Measurements from ENCODE around the gene ABCG4. TPM values are rescaled to one million over a fixed set of nuclear protein-coding genes. Genes with fewer than 3 reads are reported as not detected.

The ABCG4 gene
- total and polyA plus RNA-seq, 4 donors, result 0.03 to 0.17 (median 0.05) TPM; not detected in 1

GRCh38 chr11:119108146-119108856 is 40.6 kb upstream of the ABCG4 start:
- WGBS, result 15% methylated on average over 8 of the region's 8 CpGs
- Histone ChIP-seq H3K36me3 (ENCODE audit: control insufficient read depth in 4 of 4, insufficient read depth in 3 of 4, low read depth in 1 of 4, low read length in 3 of 4) (peaks cover 3 to 29% (median 18%) of the 10 kb centered on the region in 4 donors), H3K27ac (ENCODE audit: low read depth in 1 of 2, low read length in 2 of 2) (peak overlapping the region; percentile 12 to 57), H3K9me3 (ENCODE audit: control insufficient read depth in 4 of 4, low read length in 3 of 4) (no peaks in the 10 kb centered on the region), H3K27me3 (ENCODE audit: control insufficient read depth in 4 of 4, insufficient read depth in 4 of 4, low read length in 3 of 4) (no peaks in the 10 kb centered on the region), H3K9ac (ENCODE audit: low read depth in 1 of 2, low read length in 2 of 2) (peak overlapping the region in 1 of 2 donors; percentile 65), H3K4me3 (ENCODE audit: low read depth in 1 of 3, low read length in 3 of 3) (peak overlapping the region; percentile 48 to 91 (median 78)), H3K4me1 (ENCODE audit: control insufficient read depth in 4 of 4, insufficient read depth in 4 of 4, low read length in 3 of 4) (peaks cover 8 to 29% (median 22%) of the 10 kb centered on the region in 4 donors)
- DNase-seq (ENCODE audit: low spot score), result no peak
- TF ChIP-seq HNF4A (conservative IDR thresholded peaks at IDR 0.05), result no peak
- no peak for TF ChIP-seq NR2F2 (IDR thresholded peaks at IDR 0.05)
- no peak for TF ChIP-seq HNF4G (IDR thresholded peaks at IDR 0.05)

DNA sequence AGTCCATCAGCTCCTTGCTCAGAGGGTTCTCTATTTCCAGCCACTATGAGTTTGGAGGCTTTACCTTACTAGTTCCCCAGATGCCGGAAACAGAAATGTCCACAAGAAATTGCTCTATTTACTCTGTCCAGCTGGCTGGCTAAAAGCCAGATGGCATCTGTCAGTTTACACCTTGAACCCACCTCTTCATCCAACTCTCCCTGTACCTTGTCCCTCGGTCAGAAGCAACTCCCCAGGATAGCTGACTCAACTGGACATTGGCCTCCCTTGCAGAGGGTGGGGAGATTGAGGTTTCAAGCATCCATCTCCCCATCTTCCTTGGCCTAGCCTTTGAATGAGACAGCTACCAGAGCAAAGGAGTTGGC is 40.0 kb upstream of the ABCG4 start:
- peaks cover 3 to 32% (median 18%) of the 10 kb centered on the region in 4 donors for H3K36me3 ChIP-seq (ENCODE audit: control insufficient read depth in 4 of 4, insufficient read depth in 3 of 4, low read depth in 1 of 4, low read length in 3 of 4)
- peak overlapping the region in 2 of 3 donors; percentile 48 to 91 for H3K4me3 ChIP-seq (ENCODE audit: low read depth in 1 of 3, low read length in 3 of 3)
- no peak for DNase-seq (ENCODE audit: low spot score)
- H3K9ac ChIP-seq (ENCODE audit: low read depth in 1 of 2, low read length in 2 of 2), result no peak overlapping the region
- WGBS, result 32% methylated on average over 2 of the region's 2 CpGs
- peak overlapping the region; percentile 3 to 4 for H3K27ac ChIP-seq (ENCODE audit: low read depth in 1 of 2, low read length in 2 of 2)
- no peaks in the 10 kb centered on the region for H3K9me3 ChIP-seq (ENCODE audit: control insufficient read depth in 4 of 4, low read length in 3 of 4)
- TF ChIP-seq YY1 (IDR thresholded peaks at IDR 0.05) (no peak), RXRA (IDR thresholded peaks at IDR 0.05) (peak; percentile 42 to 70), RAD21 (IDR thresholded peaks at IDR 0.05) (no peak), EGR1 (IDR thresholded peaks at IDR 0.05; ENCODE audit: low read depth in 2 of 2) (no peak), ZBTB33 (IDR thresholded peaks at IDR 0.05) (peak; percentile 14), JUND (IDR thresholded peaks at IDR 0.05) (peak; percentile 45 to 66), GABPA (IDR thresholded peaks at IDR 0.05 in 1 of 2, conservative IDR thresholded peaks at IDR 0.05 in 1 of 2) (no peak), FOXA1 (IDR thresholded peaks at IDR 0.05) (peak; percentile 52), HNF4G (IDR thresholded peaks at IDR 0.05) (peak; percentile 93), SP1 (IDR thresholded peaks at IDR 0.05) (peak; percentile 69), FOXA2 (IDR thresholded peaks at IDR 0.05) (peak; percentile 68), ATF3 (IDR thresholded peaks at IDR 0.05) (peak; percentile 44), REST (IDR thresholded peaks at IDR 0.05) (peak; percentile 15), HNF4A (conservative IDR thresholded peaks at IDR 0.05) (peak; percentile 98)
- TF ChIP-seq, protein P1, sequence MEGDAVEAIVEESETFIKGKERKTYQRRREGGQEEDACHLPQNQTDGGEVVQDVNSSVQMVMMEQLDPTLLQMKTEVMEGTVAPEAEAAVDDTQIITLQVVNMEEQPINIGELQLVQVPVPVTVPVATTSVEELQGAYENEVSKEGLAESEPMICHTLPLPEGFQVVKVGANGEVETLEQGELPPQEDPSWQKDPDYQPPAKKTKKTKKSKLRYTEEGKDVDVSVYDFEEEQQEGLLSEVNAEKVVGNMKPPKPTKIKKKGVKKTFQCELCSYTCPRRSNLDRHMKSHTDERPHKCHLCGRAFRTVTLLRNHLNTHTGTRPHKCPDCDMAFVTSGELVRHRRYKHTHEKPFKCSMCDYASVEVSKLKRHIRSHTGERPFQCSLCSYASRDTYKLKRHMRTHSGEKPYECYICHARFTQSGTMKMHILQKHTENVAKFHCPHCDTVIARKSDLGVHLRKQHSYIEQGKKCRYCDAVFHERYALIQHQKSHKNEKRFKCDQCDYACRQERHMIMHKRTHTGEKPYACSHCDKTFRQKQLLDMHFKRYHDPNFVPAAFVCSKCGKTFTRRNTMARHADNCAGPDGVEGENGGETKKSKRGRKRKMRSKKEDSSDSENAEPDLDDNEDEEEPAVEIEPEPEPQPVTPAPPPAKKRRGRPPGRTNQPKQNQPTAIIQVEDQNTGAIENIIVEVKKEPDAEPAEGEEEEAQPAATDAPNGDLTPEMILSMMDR (IDR thresholded peaks at IDR 0.05; ENCODE audit: low read depth, low read length, missing input control), result no peak
- TF ChIP-seq, protein P2, sequence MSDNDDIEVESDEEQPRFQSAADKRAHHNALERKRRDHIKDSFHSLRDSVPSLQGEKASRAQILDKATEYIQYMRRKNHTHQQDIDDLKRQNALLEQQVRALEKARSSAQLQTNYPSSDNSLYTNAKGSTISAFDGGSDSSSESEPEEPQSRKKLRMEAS (IDR thresholded peaks at IDR 0.05), result peak; percentile 64
- peaks cover 8 to 28% (median 22%) of the 10 kb centered on the region in 4 donors for H3K4me1 ChIP-seq (ENCODE audit: control insufficient read depth in 4 of 4, insufficient read depth in 4 of 4, low read length in 3 of 4)
- no peaks in the 10 kb centered on the region for H3K27me3 ChIP-seq (ENCODE audit: control insufficient read depth in 4 of 4, insufficient read depth in 4 of 4, low read length in 3 of 4)
